GM18507 (cell line): Measurements from ENCODE around the gene ZBTB49.
"Not testable (repeated sequence)": the region's sequence is repeated elsewhere in the genome, so short reads cannot be mapped to it uniquely, and the experiment has no call there.

Experiments used
- DNase-seq: peaks from one replicate; pipeline ENCODE4 v3.0.0; 2011; ENCODE audit warnings: low read depth; ENCODE audit not compliant: insufficient read length; ENCODE audit errors: extremely low spot score
- FAIRE-seq: peaks from 2 replicates; lab custom pipeline; 2011; peaks lifted over from hg19 to GRCh38; lab: Jason Lieb, UNC

The ZBTB49 gene

GRCh38 chr4:4348585-4348984, 58.5 kb downstream of the ZBTB49 start:
- DNase-seq, FAIRE-seq: not testable (repeated sequence)

GRCh38 chr4:4349867-4350266, 59.8 kb downstream of the ZBTB49 start:
- DNase-seq, result no peak
- FAIRE-seq, result no peak

- DNase-seq (no peak), FAIRE-seq (no peak)
Measured at GRCh38 chr4:4350909-4351308, 60.9 kb downstream of the ZBTB49 start.

GRCh38 chr4:4355302-4355701, 65.3 kb downstream of the ZBTB49 start:
- no peak for FAIRE-seq
- no peak for DNase-seq

- no peak for DNase-seq
- FAIRE-seq, result no peak
Measured at GRCh38 chr4:4356106-4357041, 66.3 kb downstream of the ZBTB49 start.

GRCh38 chr4:4358093-4358854, 68.2 kb downstream of the ZBTB49 start:
- FAIRE-seq (no peak), DNase-seq (no peak)

- no peak for FAIRE-seq
- DNase-seq, result no peak
Measured at GRCh38 chr4:4361883-4362282, 71.8 kb downstream of the ZBTB49 start.

- FAIRE-seq (no peak), DNase-seq (no peak)
Measured at GRCh38 chr4:4362991-4363697, 73.1 kb downstream of the ZBTB49 start.

GRCh38 chr4:4364061-4364460, 74.0 kb downstream of the ZBTB49 start:
- FAIRE-seq (no peak), DNase-seq (no peak)

- DNase-seq, result no peak
- FAIRE-seq, result no peak
Measured at GRCh38 chr4:4364486-4365208, 74.6 kb downstream of the ZBTB49 start.

GRCh38 chr4:4368809-4369580, 78.9 kb downstream of the ZBTB49 start:
- no peak for FAIRE-seq

More at GRCh38 chr4:4368809-4369580, 78.9 kb downstream of the ZBTB49 start:
- no peak for DNase-seq
